Right hindlimb (tissue), 1 donor: Measurements from ENCODE around the gene PTPN3.

ENCODE experiments used
- DNase-seq: peaks from one replicate; pipeline ENCODE4 v3.0.0-alpha.2; 2018

PTPN3 gene

GRCh38 chr9:109329638-109330258 is 168.4 kb downstream of the PTPN3 start:
- DNase-seq: no peak

GRCh38 chr9:109328978-109329637 is 169.0 kb downstream of the PTPN3 start:
- DNase-seq: peak; percentile 85
